HG02943 (cell line): ENCODE data around the gene NT5C2.
A peak's percentile ranks its signal among the peaks of the same experiment; 100 is the strongest.
"Not testable (repeated sequence)": the region's sequence is repeated elsewhere in the genome, so short reads cannot be mapped to it uniquely, and the experiment has no call there.

ENCODE experiments used
- ATAC-seq: cut with Tn5 transposase; IDR thresholded peaks from one replicate; pipeline ENCODE4 v1.9.1; 2021; ENCODE audit warnings: mild to moderate bottlenecking, low read depth, moderate library complexity; ENCODE audit not compliant: unreplicated experiment

NT5C2 gene

DNA sequence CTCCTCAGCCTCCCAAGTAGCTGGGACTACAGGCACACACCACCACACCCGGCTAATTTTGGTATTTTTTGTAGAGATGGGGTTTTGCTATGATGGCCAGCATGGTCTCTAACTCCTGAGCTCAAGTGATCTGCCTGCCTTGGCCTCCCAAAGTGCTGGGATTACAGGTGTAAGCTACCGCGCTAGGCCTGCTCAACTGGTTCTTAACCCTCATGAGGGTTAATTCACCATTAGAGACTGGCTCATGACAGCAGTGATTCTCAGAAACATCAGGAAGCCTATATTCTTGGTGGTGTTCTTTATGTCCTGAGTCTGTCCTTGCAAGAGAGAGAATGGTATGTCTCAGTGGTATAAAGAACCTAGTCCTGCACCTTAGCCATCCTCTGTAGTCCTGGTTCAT, 10.4 kb upstream of the NT5C2 start:
- ATAC-seq, result no peak

- no peak for ATAC-seq
Measured at GRCh38 chr10:103202319-103202718, 9.2 kb upstream of the NT5C2 start.

DNA sequence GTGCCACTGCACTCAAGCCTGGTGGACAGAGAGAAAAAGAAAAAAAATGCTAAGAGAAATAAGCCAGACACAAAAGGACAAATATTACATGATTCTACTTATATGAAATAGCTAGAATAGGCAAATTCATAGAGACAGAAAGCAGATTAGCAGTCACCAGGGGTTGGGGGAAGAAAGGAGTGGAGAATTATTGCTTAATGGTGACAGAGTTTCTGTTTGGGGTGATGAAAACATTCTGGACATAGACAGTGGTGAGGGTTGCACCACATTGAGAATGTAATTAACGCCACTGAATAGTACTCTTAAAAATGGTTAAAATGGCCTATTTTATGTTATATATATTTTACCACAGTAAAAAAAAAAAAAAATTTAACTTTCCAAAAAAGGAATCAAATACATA, 6.4 kb upstream of the NT5C2 start:
- no peak for ATAC-seq

DNA sequence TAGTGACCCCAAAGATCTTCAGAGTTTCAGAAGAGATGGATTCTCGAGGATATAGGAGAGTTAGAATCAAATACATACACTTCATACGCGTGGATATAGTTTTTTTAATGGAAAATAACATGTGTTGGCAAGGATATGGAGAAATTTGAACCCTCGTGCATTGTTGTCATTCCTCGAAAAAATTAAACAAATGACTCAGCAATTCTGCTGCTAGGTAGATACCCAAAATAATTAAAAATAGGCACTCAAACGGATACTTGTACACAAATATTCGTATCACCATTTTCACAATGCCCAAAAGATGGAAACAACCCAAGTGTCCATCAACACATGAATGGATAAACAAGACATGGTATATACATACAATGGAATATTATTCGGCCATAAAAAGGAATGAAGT, 5.6 kb upstream of the NT5C2 start:
- ATAC-seq, result no peak

DNA sequence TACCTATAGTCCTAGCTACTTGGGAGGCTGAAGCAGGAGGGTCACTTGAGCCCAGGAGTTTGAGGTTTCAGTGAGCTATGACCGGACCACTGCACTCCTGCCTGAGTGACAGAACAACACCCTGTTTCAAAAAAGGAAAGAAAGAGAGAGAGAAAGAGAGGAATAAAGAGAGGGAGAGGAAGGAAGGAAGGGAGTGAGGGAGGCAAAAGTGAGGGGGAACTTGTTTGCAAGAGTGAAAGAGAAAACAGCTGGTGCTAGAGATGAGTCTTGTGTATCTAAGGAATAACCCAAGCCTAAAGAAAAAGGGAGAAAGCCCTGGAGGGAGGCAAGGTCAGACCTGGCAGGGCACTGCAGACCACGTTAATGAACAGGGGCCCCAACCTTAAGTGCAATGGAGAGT, 4.8 kb upstream of the NT5C2 start:
- ATAC-seq, result no peak

GRCh38 chr10:103197174-103197573, 4.1 kb upstream of the NT5C2 start:
- ATAC-seq, result no peak

GRCh38 chr10:103196516-103196915, 3.4 kb upstream of the NT5C2 start:
- no peak for ATAC-seq

GRCh38 chr10:103193820-103194529, 903 bp upstream of the NT5C2 start:
- ATAC-seq, result no peak

DNA sequence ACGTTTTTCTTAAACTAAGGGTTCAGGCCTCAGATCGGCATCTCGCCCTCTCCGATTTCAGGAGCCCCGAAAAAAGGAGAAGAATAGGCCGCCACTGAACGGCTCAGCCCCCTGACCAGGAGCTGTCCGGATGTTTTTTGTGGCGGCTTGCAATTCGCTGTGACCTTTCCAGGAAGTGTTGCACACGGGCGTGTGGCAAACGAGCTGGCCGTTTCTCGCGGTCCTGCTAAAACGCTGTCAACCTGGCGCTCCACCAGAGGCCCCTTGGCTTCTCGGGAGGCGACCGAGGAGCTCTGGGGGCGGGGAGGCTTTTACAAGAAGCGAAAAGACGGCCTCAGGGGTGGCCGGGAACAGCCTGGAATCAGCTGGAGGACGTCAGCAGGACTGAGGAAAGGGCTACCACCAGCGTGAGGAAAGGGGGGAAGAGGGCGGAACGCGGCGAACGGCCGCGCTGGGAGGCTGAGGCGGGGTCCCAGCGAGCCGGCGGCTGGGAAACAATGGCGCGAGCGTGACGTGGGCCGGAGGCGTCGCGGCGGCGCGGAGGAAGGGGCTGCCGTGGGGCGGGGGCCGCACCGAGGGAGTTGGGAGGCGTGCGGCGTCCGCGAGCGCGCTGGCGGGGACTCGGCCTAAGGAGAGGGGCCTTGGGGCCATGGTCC, 493 bp downstream of the NT5C2 start:
- ATAC-seq, result peak; percentile 66

- ATAC-seq, result peak; percentile 4
Measured at GRCh38 chr10:103192089-103192450, 1.0 kb downstream of the NT5C2 start.

DNA sequence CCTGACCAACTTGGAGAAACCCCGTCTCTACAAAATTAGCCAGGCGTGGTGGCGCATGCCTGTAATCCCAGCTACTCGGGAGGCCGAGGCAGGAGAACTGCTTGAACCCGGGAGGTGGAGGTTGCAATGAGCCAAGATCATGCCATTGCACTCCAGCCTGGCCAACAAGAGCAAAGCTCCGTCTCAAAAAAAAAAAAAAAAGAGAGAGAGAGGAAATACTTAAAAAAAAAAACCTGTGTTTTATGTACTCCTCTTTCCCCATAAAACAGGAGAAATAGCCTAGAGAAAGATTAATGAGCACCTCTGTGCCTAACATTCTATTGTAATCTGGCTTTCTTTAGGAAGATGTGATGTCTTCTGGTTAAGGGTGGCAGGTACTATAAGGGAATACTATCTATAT, 1.9 kb downstream of the NT5C2 start:
- not testable (repeated sequence) for ATAC-seq

GRCh38 chr10:103188853-103189252, 4.2 kb downstream of the NT5C2 start:
- no peak for ATAC-seq

- no peak for ATAC-seq
Measured at GRCh38 chr10:103186128-103186527, 6.9 kb downstream of the NT5C2 start.

GRCh38 chr10:103184615-103185014, 8.5 kb downstream of the NT5C2 start:
- ATAC-seq, result no peak

DNA sequence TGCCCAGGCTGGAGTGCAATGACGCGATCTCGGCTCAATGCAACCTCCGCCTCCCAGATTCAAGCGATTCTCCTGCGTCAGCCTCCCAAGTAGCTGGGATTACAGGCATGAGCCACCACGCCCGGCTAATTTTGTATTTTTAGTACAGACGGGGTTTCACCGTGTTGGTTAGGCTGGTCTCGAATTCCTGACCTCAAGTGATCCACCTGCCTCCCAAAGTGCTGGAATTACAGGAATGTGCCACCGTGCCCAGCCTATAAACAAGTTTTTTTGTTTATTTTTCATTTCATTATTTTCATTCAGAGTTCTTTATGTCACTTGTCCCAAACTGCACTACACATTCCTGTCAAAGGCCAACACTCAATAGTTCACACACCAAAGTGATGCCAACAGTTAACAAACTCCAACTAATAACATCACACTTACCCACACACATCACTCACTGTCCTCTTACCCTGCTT, 9.1 kb downstream of the NT5C2 start:
- not testable (repeated sequence) for ATAC-seq

DNA sequence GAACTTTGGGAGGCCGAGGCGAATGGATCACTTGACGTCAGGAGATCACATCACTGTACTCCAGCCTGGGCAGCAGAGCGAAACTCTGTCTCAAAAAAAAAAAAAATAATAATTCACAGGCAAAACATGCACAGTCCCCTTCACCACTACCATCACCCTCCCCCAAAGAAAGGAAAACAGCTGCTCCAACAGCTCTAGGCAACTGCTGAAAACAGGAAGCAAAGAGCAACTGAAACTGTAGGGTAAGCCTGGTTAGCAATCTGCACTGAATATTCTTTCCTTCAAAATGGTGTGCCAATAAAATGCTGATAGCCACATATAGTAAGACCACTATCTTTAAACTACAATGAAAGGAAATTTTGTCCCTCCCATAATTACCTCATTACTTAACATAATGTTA, 11.8 kb downstream of the NT5C2 start:
- peak; percentile 51 for ATAC-seq

DNA sequence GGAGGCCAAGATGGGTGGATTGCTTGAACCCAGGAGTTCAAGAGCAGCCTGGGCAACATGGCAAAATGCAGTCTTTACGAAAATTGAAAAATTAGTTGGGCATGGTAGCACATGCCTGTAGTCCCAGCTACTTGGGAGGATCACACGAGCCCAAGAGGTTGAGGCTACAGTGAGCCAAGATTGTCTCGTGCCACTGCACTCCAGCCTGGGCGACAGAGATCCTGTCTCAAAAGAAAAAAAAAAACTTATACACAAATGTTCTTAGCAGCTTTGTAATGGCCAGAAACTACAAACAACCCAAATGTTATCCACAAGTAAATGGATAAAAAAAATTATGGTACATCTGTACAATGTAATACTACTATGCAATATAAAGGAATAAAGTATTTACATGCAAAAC, 12.6 kb downstream of the NT5C2 start:
- no peak for ATAC-seq

GRCh38 chr10:103177123-103177522, 15.9 kb downstream of the NT5C2 start:
- no peak for ATAC-seq

DNA sequence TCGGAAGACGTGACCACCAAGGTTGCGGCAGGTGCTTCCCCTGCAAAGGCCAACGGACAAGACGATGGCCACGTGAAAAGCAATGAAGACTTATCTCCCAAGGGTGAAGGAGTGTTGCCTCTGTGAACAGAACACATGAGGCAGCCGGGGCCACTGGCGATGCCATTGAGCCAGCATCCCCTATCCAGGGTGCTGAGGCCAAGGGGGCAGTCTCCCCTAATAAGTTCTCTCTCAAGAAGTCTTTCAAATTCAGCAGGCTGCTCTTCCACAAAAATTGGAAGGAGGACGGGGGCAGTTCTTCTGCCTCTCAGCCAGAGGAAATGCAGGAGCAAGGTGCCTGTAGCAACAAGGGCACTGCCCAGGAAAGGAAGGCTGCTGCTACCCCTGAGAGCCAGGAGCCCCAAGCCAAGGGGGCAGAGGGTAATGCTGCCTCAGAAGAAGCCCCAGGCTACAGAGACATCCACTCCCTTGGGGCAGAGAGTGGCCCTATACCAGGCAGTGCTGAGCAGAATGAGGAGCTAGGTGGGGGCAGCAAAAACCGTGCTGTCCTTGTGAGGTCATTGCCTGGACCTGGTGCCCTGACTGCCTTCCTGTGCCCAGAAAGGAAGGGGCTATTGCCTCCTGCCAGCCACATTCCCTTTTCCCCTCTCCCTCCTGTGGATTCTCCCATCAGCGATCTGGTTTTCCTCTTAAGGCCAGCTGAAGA, 17.3 kb downstream of the NT5C2 start:
- ATAC-seq, result no peak

DNA sequence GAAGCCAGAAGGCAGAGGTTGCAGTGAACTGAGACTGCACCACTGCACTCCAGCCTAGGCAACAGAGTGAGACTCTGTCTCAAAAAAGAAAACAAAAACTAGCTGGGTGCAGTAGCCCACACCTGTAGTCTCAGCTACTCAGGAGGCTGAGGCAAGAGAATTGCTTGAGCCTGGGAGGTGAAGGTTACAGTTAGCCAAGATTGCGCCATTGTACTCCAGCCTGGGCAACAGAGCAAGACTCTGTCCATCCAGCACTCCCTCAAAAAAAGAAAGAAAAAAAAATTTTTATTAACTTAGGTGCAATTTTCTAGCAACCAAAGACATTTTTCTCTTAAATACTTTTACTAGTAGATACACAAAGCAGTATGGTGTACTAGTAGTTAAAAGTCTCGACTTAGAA, 18.7 kb downstream of the NT5C2 start:
- not testable (repeated sequence) for ATAC-seq

DNA sequence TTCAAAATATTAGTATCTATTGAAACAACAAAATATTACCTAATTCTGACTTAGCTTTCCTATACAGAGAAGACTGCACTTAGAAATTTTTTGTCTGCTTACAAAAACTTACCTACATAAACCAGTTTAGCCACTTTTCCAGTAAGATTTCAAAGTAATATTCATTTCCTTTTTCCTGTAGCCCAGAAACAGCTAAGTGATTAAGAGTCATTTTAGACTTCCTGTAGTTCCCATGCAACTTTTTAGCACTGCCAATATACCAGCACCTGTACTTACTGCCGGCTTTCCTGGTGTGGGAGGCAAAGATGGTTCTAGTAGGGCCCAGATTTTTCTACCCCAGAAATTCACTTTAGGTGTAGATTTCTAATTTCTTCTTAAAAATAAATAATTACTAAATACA, 21.8 kb downstream of the NT5C2 start:
- no peak for ATAC-seq

- no peak for ATAC-seq
Measured at GRCh38 chr10:103168438-103168837, 24.6 kb downstream of the NT5C2 start.
